HG03457 (cell line): Measurements from ENCODE around the gene PPID.
"Not testable (repeated sequence)": the region's sequence is repeated elsewhere in the genome, so short reads cannot be mapped to it uniquely, and the experiment has no call there.

ENCODE experiments used
- ATAC-seq: cut with Tn5 transposase; IDR thresholded peaks from one replicate; pipeline ENCODE4 v1.9.1; 2021; ENCODE audit warnings: moderate number of reproducible peaks; ENCODE audit not compliant: unreplicated experiment

Gene PPID

DNA sequence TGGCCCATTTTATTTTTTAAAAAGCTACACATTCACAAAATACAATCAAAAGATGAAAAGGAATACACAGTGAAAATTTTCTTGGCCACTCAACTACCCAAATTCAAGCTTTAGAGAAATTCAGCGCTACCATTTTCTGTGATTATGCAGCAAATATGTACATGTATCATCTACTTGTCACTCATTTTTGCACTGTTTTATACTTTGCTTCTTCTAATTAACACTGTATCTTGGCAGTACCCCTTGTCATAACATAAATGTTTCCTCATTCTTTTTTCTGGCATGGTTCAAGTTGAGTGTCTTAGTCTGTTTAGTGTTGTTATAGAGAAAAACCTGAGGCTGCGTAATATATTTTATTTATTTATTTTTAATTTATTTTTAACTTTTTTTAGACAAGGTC is 15.7 kb upstream of the PPID start:
- ATAC-seq = no peak

DNA sequence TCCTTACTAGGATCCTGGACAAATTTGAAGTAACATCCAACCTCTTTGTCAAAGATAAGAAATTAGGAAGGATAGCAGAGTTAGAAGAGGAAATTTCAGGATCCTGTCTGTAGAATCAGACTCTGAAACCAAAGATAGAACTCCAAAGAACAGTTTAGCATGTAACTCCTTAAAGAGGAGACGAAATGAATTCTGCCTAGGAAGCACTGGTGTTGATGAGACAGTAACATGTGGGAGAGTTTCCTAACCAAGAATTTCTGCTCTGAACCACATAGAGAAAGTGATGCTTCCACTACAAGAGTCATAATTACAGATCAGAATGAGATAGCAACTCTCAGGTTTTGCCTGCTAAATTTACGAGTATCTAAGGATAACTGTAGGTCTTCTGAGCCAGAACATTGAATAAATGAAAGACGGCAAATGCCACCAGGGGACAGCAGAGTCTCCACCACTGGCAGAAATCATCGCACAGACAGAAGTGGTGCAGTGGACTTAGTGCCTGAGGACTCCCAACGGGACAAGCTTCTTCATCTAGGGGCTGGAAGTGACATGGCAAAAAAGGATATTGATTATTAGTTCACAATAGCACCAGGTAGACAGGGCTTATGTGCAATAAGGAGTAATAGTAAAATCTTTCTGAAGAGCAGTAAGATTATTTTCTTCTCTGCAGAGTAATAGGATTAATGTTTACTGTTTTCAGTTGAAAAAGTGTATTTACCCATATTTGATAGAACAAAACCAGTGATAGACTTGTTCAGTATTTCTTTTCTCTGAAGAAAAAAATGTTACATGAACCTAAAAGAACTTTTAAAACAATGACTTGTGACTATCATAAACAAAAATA is 6.7 kb upstream of the PPID start:
- peak; percentile 69 for ATAC-seq

DNA sequence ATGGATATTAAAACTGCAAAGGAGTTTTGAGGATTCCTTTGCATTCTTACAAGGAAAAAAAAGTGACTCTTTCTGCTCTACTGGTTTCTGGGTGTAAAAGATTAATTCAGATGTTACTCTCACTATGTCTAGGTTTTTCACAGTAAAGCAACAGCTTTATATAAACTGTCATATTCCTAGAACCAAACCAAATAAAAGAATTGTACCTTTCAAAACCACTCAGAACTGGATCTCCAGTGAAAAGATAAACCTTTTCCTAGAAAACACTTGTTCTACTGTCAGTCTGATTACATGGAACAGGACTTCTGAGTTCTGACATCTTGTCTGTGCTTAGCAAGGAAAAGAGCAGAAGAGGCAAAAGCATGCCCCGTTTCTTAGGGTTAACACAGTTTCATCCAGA is 5.0 kb upstream of the PPID start:
- no peak for ATAC-seq

DNA sequence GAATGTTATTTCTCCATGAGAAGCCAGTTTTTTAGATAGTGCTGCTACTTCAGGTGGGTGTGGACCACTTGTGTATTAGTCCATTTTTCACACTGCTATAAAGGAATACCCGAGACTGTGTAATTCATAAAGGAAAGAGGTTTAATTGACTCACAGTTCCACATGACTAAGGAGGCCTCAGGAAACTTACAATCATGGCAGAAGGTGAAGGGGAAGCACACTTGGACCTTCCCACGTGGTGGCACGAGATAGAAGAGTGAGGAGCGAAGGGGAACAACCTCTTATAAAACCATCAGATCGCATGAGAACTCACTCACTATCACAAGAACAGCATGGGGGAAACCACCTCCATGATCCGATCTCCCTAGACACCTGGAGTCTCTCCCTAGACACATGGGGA is 3.4 kb upstream of the PPID start:
- no peak for ATAC-seq

DNA sequence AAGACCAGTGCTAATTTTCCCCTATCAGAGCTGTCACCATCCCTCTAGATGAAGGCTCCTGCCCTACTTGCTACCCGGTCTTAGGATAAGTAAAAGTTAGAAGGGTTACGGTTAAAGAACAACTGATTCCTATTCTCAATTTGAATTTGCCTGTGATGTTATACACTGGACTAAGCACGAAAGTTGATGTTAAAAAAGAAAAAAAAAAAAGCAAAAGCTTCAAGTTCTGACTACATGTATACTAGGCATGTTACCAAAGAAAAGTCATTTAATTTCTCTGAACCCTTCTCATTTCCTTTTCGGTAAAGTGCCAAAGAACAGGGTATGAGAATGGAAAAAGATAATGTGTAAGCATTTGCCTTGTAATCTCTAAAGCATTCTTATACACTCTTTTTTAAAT is 1.4 kb upstream of the PPID start:
- no peak for ATAC-seq

DNA sequence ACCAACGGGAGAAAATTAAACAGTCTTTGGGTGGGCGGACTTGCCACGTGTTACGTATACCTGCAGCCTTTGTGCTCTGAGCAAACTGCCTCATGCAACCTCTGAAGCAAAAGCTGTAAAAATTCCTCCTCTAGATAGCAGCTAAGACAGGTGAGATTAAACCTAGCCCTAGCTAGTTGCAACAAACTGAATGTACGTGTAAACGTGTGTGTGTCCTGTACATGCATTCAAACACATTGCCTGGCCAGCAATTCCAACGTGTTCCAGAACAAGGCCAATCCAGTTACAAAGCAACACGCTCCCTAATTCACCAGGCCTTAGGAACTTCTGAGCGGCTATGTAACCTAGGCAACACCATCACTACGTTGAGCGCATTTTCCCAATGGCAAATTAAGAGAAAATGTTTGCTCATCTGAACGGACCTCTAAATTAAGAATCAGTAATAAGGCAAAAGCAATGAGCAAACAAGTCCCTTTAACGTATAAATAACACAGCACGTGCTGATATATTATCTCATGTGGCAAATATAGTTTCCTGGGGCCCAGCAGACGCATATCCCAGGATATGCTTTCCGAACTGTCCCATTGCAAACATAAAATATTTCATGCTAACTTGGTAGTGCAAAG is 792 bp downstream of the PPID start:
- ATAC-seq = peak; percentile 6

DNA sequence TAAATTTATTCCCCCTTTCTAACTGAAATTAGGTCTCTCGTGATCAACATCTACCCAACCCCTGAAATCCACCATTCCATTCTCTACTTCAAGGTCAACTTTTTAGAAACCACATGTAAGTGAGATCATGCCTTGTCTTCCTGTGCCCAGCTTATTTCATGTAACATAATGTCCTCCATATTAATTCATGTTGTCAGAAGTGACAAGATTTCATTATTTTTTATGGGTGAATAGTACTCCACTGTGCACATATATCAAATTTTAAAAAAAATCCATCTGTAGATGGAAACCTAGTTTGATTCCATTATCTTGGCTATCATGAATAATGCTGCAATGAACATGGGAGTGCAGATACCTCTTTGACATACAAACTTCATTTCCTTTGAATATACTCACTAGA is 1.5 kb downstream of the PPID start:
- ATAC-seq = no peak

DNA sequence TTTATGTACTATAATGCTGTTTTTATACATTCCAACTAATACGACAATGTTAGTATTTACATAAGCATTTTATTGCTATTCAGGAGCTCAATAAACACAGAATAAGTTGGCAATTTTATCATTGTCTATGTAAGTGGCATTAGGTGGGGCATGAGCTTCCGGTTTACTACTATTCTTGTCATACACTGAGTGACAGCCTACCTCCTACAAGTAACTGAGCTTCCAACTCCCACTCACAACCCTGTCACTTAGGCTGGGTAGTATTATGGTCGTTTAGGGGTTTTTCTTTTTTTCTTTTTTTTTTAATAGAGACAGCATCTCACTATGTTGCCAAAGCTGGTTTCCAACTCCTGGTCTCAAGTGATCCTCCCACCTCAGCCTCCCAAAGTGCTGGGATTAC is 7.4 kb downstream of the PPID start:
- ATAC-seq = no peak

DNA sequence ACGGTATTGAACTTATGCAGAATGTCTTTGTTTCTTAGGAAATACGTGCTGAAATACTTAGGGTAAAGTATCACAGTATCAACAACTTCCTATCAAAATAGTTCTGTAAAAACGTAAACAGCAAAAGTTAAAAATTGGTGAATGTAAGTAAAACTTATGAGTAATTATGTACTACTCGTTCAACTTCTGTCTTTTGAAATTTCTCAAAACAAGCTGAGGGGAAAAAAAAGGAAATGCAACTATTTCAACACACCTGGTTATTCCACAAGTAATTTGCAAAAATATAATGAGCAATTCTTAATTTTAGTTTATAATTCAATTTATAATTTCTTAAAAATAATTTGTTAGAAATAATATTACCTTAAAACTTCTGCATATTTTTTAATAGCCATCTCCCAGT is 8.3 kb downstream of the PPID start:
- ATAC-seq = no peak

DNA sequence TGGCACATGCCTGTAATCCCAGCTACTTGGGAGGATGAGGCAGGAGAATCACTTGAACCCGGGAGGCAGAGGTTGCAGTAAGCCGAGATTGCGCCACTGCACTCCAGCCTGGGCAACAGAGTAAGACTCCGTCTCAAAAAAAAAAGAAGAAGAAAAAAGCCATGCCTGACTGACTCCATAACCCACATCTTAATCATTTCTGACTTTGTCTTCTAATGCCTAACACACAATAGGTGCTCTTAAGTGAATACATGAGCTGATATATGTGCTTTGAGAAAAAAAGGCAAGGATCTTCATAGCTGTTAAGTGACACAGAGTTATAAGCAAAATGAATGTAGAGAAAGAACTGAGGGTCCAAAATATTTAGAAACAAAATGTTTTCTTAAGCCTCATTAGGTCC is 10.6 kb downstream of the PPID start:
- not testable (repeated sequence) for ATAC-seq

DNA sequence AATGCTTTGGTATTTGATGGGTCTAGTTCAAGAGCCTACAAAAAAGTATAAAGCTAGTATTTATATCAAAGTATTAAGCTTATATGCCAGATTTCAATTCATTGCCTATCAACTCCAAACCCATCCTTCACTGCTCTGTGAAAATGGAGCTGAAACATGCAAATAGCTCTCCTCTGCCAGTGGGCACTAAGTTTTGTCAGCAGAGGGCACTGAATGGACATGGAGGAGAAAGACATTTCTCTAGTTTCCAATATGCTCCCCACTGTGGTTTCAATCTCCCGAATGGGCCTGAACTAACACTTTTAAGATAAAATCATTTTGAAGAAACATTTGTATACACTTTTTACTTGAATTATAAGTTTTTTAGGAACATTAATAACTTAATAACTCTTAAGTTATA is 12.4 kb downstream of the PPID start:
- ATAC-seq = no peak

DNA sequence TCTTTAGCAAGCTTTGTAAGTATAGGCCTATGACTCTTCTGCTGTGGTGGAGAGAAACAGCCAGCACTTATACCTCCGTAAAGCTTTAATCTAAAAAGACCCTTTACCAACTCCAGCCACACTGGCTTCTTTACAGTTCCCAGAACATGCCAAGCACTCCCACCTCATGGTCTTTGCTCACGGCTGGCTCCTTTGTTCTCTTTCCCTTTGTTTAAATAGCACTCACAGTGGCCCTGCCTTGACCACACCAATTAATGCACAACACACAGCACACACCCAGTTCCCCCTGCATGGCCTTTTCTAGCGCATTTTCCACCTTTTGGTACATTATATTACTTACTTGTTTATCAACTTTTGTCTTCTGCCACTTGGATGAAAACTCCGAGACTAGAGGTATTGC is 18.9 kb downstream of the PPID start:
- ATAC-seq = no peak

DNA sequence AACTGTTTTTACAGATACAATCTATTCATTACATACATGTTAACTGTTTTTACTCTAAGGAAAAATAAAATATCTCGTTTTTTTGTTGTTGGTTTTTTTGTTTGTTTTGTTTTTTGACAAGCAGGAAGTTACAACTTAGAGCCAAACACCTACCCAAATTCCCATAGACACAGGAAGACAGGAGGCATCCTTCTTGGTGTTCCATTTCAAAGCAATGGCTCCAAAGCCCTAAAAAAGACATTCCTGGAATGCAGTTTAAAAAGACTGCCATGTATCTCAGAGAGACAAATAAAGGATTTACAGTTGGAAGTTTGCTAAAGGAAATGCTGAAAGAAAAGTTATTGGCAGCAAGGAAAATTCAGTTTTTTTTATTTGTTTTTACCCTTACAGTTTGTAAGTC is 34.4 kb downstream of the PPID start:
- no peak for ATAC-seq

DNA sequence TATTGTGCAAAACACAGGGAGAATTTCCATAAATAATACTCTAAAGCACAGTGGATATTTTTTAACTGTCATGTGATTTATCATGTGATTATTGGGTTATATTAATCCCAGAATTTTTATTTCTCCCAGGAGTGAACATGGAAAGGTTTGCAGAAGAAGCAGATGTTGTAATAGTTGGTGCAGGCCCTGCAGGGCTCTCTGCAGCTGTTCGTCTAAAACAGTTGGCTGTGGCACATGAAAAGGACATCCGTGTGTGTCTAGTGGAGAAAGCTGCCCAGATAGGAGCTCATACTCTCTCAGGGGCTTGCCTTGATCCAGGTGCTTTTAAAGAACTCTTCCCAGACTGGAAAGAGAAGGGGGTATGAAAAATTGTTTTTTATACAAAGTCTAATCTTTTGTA is 41.1 kb downstream of the PPID start:
- no peak for ATAC-seq

DNA sequence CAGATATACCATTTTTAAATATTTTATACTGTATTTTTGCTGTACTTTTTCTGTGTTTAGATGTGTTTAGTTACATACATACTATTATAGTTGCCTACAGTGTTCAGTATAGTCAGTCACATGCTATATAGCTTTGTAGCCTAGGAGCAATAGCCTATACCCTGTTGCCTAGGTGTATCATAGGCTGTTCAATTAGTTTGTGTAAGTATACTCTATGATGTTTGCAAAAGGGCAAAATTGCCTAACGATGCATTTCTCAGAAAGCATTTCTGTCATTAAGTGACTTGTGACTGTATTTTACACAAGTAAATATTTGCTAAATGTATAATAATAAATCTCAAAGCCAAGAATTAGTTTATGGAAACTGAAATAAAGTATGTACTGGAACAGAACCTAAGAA is 41.6 kb downstream of the PPID start:
- no peak for ATAC-seq

DNA sequence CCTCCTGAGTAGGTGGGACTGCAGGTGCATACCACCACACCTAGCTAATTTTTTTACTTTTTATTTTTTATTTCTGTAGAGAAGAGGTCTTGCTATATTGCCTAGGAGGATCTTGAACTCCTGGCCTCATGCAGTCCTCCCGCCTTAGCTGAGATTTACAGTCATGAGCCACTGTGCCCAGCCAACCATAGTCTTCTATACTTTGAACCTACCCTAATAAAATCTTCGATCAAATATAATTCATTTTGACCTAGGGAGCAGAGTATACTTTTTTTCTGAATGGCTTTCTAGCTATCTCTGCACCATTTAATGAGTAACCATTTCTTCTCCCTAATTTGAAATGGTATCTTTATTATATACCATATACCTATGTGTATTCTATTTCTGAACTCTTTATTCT is 44.4 kb downstream of the PPID start:
- ATAC-seq = no peak

DNA sequence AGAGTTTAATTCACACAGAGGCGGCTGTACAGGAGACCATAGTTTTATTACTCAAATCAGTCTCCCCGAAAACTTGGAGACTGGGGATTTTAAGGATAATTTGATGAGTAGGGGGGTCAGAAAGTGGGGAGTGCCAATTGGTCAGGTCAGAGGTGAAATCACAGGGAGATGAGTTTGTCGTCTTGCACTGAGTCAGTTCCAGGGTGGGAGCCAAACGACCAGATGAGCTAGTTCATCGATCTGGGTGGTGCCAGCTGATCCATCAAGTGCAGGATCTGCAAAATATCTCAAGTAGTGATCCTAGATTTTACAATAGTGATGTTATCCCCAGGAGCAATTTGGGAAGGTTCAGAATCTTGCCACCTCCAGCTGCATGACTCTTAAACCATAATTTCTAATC is 47.1 kb downstream of the PPID start:
- ATAC-seq = no peak

DNA sequence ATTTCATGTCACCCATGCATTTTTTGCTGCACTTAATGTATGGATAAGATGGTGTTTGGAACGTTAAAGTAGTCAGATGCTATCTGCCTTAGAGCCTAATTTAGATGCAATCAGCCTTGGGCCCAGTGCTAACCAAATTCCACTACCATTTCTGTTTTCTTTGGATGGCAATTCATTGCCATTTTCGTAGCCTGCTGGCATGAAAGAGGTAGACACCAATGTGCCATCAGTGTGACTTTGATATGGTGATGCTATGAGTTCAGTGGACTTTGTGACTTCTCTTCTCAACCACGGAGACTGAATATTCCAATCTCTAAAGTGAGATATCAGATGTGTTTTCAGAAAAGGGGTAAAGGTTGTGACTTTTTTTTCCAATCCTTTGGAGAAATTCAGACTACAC is 49.6 kb downstream of the PPID start:
- ATAC-seq = no peak

DNA sequence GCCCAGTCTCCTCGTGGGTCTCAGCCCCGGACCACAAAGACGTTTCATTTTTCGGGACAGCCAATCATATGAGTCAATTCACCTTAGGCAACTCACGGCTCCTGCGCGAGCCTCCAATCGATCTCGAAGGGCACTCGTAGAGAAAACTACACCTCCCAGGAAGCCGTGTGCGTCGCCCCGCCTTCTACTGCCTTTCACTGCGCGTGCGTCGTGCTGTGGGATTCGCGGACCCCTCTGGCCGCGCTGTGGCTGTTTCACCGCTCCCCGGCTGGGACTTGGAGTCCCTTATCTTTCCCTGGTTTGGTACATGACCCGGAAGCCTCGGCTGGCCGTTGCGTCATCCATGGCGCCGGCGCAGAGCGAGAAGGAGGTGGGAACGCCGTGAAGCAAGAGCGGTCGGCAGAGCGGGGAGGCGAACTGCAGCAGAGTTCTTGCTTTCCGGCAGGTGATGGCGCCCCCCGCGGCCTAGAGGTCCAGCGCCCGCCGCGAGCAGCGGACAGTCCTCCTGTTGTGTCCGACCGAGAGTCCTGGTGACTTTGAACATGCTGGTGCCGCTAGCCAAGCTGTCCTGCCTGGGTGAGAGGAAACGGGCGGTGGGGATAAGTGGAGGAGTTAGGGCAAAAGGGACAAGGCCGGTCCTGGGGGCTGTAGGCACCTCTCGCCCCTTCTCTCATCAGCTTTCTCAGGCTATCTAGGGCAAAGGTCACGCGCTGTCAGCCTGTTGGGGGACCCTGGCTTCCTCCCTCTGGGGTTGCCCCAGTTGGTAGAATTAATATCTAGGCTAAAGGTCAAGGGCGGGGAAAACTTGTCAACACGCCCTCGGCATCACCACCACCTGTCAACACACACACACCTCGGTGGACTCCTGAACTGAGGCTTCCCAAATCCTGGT is 51.0 kb downstream of the PPID start, which contains the start of gene ETFDH:
Gene ETFDH (plus strand): TSS at position 382 of the 892 bp plus-strand sequence. CDS start 161 bp downstream, at position 543.
- ATAC-seq = peak; percentile 87

DNA sequence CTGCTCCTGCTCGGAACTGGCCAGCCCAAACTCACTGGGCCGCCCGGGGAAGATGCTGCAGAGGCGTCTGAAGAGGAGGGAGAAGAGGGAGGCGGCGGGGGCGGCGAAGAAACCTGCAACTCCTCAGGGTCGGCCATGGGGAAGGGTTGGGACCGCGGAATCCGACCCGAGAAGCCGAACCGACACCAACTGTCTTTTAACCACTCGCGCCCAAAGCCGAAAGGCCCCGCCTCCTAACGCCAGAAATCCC is 51.6 kb downstream of the PPID start, which contains the start of gene C4orf46:
Gene C4orf46 (minus strand): TSS at position 223 of the 250 bp plus-strand sequence. CDS start 86 bp downstream, at position 137.
- no peak for ATAC-seq

DNA sequence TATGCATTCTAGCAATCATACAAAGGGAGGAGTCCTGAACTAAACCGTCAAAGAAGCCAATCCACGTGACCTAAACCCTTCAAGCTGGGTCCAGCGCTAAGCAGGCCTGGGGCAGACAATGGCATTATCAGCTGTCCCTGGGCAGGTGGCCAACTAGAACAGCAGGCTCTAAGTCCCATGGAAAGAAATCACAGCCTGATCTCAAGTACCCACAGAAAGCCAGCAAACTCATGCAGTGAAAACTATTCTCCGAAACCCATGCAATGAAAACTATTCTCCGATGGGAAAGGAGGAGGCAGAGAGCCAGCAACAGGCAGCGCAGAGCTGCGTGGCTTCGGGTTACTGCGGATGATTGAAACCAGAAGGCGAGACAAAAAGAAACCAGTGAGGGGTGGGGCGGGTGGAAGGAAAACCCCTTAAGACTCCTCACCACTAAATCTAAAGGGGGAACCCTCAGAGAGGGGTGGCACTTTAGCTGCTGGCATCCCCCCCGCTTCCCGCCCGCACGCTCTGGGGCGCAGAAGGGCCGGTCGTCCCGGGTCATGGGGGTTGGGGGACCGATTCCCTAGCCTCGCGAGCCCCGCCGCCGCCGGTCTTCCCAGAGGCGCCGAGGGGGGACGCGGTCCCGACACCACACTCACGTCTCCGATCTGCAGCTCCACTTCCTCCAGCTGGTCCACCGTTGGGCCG is 52.1 kb downstream of the PPID start:
- ATAC-seq = peak; percentile 20
